Left cardiac atrium (tissue), 4 donors: ENCODE results near the gene PTPRN. TPM values are rescaled to one million over a fixed set of nuclear protein-coding genes. Genes with fewer than 3 reads are reported as not detected.
"Not testable (repeated sequence)": the region's sequence is repeated elsewhere in the genome, so short reads cannot be mapped to it uniquely, and the experiment has no call there.

ENCODE experiments used
- ATAC-seq, 2 donors: fragments of 200-7000 bp; cut with Tn5 transposase; one replicate each; pipeline ENCODE4 v1.9.1; 2020; ENCODE audit warnings: mild to moderate bottlenecking in 2 of 2, moderate library complexity in 2 of 2
- DNase-seq: peaks from one replicate; pipeline ENCODE4 v3.0.0-alpha.2; 2020
- intact Hi-C, 2 donors: fragments of 100-400 bp; cut with DNase I; formaldehyde crosslinking; loops; one replicate each; pipeline versions ENCODE4 v1.14.1 to v1.15.1; 2022 to 2023
- total RNA-seq, 2 donors: library from RNA; stranded (reverse); fragmentation: NEBNext Ultra II Directional; extraction: Animal tissue kit (Norgen Biotek cat#: 25700); gene quantifications; one replicate each; pipeline ENCODE4 v1.2.1, GENCODE V29; 2021
- donor health status: DM: no; HTN: yes; CAD: no.
- donor health status: DM: no; HTN: yes; CAD: no; lungs with severe emphysema.
- donor health status: DM: yes; HTN: yes; CAD: no.
- donor health status: Dilated cardiomyopathy.

Gene PTPRN
- total RNA-seq, 2 donors from 2014 or later: not detected

GRCh38 chr2:219278655-219279150, 30.5 kb downstream of the PTPRN start:
- DNase-seq: no peak
- ATAC-seq: no peak
- intact Hi-C loops: loop anchor here in 1 of 2 donors (2.0 kb wide), 1 partner anchor 16 kb away; no protein-coding TSS in a partner anchor

DNA sequence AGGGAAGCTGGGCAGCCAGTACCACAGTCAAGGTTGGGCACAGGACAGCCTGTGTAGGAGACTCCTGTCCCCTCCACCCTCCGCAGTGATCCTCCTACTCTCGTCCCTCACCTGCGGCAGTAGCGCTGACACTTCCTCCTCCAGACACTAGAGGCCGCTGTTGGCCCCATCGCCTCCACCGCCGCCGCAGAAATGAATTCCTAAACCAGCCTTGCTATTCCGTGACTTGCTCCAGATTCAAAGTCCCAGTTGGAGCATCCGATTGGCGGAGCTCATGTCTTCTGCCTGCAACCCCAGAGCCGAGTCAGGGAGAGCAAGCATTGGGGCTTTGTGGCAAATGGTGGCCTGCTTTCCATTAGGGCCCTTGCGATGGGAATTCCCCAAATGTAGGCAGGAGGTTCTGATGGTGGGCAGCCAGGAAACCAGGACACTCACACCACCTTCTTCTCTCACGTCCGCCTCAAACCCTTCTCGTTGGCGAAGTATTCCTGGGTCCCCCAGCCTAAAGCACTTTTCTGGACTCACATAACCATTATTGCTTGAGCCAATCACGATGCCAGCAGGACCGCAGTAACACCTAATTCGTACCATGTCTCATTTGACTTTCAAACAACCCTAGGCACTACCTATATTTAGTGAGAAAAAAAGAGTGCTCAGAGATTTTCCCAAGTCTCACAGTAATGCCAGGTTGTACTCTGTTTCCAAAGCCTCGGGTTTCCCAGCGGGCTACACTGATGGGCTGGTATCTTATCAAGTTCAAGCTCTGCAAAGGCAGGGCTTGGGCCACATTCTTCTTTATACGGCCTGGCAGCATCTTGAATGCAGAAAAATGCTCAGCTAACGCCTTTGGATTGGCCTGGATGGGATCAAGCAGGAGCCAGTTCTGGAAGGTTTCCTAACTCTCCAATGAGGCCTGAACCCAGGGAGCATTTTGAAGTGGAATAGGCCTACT, 31.2 kb downstream of the PTPRN start:
- peak; percentile 6 to 9 for ATAC-seq
- peak; percentile 76 for DNase-seq
- intact Hi-C loops: loop anchor here in 1 of 2 donors (2.0 kb wide), 1 partner anchor 17 kb away; no protein-coding TSS in a partner anchor

DNA sequence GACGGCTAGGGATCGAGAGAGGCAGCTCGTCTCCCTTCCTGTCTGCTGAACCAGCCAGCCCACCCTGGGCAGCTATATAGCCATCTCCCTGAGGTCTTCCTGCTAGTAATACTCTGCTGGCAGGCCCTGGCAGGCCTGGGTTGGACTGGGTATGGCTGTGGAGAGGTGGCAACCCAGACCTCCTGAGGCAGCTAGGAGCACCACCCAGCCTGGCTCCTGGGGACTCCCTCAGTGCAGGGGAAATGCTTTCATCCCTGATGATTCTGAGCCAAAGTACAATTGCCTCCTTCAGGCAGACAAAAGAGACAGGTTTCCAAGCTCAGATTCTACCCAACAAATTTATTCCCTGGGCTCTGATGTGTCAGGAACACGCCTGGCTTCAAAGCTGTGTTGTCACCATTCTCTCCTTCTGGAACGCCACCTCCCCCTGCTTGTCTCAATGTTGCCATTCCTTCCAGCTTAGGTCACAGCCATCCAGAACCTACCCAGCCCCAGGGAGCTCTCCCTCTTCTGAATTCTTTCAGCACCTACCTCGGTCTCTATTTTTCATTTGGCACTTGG, 34.8 kb downstream of the PTPRN start:
- ATAC-seq: peak in 1 of 2 donors; percentile 3
- DNase-seq: no peak
- intact Hi-C loops: no loop called here

DNA sequence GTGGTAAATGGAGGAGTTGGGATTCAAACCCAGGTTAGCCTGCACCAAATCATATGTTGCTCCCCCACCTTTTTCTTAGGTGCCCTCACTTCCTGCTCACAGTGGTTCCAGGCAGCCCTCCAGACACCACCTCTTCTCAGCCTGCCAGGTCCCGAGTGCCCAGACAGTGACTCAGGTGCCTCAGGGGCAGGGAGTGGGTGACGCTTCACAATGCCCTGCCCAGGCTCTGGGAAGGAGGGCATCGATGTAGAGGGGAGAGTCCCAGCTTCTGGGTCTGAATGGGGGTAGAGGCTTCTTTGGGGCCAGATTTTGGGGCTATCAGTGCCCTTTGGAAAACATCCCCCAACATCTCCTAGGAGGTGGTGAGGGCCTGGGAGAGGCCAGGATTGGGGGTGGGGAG, 35.3 kb downstream of the PTPRN start:
- intact Hi-C loops: no loop called here
- peak in 1 of 2 donors; percentile 31 for ATAC-seq
- DNase-seq: no peak

- DNase-seq (no peak), ATAC-seq (peak in 1 of 2 donors; percentile 29)
- intact Hi-C loops: no loop called here
These were observed 36.2 kb downstream of the PTPRN start for GRCh38 chr2:219272995-219273394.

GRCh38 chr2:219272356-219272755, 36.8 kb downstream of the PTPRN start:
- DNase-seq (no peak), ATAC-seq (no peak)
- intact Hi-C loops: no loop called here

- no peak for DNase-seq
- ATAC-seq: no peak
- intact Hi-C loops: no loop called here
These were observed 38.2 kb downstream of the PTPRN start for GRCh38 chr2:219271021-219271420.

DNA sequence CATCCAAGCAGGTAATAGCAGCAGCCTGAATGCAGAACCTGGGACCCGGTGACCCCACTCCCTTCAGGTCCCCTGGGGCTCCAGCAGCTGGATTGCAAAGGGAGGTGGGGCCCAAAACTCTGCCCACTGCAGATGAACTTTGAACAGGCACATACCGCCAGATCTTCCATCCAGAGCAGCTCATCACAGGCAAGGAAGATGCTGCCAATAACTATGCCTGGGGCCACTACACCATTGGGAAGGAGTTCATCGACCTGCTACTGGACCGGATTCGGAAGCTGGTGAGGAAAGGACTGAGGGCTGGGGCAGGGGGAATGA, 39.2 kb downstream of the PTPRN start:
- ATAC-seq (no peak), DNase-seq (no peak)

DNA sequence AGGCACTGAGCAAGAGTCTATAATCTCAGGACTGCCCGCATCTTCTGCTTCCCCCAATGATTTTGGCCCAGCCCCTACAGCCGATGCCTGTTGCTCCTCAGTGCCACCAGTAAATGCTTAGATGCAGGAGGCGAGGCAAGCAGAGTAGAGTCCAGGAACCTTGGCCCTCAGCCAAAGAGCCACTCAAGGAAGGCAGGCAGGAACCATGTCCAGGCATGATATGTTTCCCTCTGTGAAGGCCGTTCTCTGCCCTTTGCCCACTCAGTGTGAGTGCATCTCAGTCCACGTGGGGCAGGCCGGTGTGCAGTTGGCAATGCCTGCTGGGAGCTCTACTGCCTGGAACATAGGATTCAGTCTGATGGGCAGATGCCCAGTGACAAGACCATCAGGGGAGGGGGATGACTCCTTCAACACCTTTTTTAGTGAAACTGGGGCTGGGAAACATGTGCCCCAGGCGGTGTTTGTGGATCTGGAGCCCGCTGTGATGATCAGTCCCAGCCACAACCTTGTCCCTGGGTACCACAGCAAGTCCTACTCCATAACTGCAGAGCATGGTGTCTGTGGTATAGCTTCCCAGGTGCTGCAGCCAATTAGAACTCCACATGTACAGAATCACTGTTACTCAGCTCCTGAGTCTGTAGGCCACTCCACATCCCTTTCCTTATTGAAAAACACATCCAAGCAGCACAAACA, 39.7 kb downstream of the PTPRN start:
- DNase-seq (no peak), ATAC-seq (peak; percentile 40 to 69)
- intact Hi-C loops: no loop called here

More for the DNA sequence above, 39.2 kb downstream of the PTPRN start:
- intact Hi-C loops: no loop called here

DNA sequence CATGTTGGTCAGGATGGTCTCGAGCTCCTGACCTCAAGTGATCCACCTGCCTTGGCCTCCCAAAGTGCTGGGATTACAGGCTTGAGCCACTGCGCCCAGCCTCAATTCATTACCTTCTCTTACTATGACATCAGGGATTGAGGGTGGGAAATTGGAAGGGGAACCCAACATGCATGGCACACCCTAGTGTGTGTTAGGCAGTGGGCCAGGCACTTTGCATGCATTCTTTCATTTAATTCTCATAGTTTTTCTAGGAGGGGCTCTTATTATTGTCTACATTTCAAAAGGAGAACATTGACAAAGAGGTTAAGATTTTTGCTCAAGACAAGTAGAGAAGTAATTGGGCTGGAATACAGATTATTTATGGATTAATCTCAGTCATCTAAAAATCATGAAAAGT, 40.9 kb downstream of the PTPRN start:
- no peak for ATAC-seq
- intact Hi-C loops: no loop called here
- DNase-seq: no peak

DNA sequence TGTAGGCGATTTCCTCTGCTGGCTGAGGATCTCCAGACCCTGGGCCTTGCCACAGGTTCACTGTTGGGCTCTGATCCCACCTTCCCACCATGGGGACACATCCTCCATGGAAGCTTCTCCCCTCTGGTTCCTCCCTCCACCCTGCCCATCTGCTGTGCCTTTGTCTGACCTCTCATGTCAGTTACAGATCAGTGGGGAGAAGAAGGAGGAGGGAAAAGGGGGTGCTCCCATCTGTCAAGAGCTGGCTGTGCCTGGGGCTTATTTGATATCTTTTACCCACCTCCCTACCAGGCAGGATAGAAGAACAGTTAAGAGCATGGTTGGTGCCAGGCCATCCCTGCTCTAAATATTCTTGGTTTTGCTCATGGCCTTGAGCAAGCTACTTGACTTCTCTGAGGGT, 42.3 kb downstream of the PTPRN start:
- intact Hi-C loops: no loop called here
- DNase-seq (no peak), ATAC-seq (no peak)

- DNase-seq (no peak), ATAC-seq (no peak)
- intact Hi-C loops: no loop called here
These were observed 43.0 kb downstream of the PTPRN start for GRCh38 chr2:219266232-219266631.

GRCh38 chr2:219261024-219261855, 48.0 kb downstream of the PTPRN start:
- intact Hi-C loops: no loop called here
- ATAC-seq (no peak), DNase-seq (no peak)

GRCh38 chr2:219258942-219259341, 50.3 kb downstream of the PTPRN start:
- intact Hi-C loops, DNase-seq, ATAC-seq: not testable (repeated sequence)

- intact Hi-C loops: no loop called here
These were observed 54.5 kb downstream of the PTPRN start for GRCh38 chr2:219254590-219255201.

GRCh38 chr2:219253753-219254589, 55.2 kb downstream of the PTPRN start, which contains the start of gene TUBA4A:
TSS of gene TUBA4A (minus strand) at chr2:219253918. CDS start at chr2:219253858, 60 bp downstream.
- DNase-seq: peak; percentile 91
- ATAC-seq: peak; percentile 92 to 93
- intact Hi-C loops: no loop called here

More at GRCh38 chr2:219254590-219255201, 54.5 kb downstream of the PTPRN start:
- no peak for DNase-seq
- ATAC-seq: peak in 1 of 2 donors; percentile 7
